ENCODE data around the gene OR11A1.

The OR11A1 gene

GRCh38 chr6:29399525-29399924 lies 57.3 kb downstream of the OR11A1 start:
- no peak for DNase-seq (ENCODE audit: extremely low read depth in 1 of 2, low read depth in 1 of 2)

GRCh38 chr6:29395331-29395730 lies 61.5 kb downstream of the OR11A1 start, which contains the start of gene OR12D2:
TSS of gene OR12D2 (plus strand) at chr6:29395631. CDS start at chr6:29396700, 1,069 bp downstream.
- DNase-seq (ENCODE audit: extremely low read depth in 1 of 2, low read depth in 1 of 2): no peak

GRCh38 chr6:29388533-29388932 lies 68.3 kb downstream of the OR11A1 start:
- no peak for DNase-seq (ENCODE audit: extremely low read depth in 1 of 2, low read depth in 1 of 2)

GRCh38 chr6:29376003-29376402 lies 80.9 kb downstream of the OR11A1 start:
- DNase-seq (ENCODE audit: extremely low read depth in 1 of 2, low read depth in 1 of 2): no peak
